ENCODE results near the gene DDX10.

DNA sequence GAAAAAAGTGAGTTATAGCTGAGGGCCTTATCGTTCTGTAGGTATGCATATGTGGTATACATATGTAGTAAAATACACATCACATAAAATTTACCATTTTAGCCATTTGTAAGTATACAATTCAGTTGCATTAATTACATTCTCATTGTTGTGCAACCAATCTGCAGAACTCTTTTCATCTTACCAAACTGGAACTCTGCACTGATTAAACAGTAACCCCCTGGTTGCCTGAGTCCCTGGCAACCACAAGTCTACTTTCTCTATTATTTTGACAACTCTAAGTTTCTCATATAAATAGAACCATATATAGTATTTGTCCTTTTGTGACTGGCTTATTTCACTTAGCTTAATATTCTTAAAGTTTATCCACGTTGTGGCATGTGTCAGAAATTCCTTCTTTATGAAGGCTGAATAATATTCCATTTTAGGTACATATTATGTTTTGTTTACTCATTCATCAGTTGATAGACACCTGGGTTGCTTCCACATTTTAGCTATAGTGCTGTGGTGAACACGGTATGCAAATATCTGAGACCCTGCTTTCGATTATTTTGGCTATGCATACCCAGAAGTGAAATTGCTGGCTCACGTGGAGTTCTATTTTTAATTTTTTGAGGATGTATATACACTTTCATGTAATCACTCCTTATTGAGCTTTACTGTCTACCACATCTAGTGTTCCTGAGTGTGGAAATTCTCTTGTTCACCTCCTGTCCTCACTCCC, 1.6 kb upstream of the DDX10 start:
- TF ChIP-seq, protein P1, sequence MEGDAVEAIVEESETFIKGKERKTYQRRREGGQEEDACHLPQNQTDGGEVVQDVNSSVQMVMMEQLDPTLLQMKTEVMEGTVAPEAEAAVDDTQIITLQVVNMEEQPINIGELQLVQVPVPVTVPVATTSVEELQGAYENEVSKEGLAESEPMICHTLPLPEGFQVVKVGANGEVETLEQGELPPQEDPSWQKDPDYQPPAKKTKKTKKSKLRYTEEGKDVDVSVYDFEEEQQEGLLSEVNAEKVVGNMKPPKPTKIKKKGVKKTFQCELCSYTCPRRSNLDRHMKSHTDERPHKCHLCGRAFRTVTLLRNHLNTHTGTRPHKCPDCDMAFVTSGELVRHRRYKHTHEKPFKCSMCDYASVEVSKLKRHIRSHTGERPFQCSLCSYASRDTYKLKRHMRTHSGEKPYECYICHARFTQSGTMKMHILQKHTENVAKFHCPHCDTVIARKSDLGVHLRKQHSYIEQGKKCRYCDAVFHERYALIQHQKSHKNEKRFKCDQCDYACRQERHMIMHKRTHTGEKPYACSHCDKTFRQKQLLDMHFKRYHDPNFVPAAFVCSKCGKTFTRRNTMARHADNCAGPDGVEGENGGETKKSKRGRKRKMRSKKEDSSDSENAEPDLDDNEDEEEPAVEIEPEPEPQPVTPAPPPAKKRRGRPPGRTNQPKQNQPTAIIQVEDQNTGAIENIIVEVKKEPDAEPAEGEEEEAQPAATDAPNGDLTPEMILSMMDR (optimal IDR thresholded peaks at IDR 0.05 in 1 of 3, IDR thresholded peaks at IDR 0.05 in 1 of 3, conservative IDR thresholded peaks at IDR 0.05 in 1 of 3; ENCODE audit: extremely low read depth in 1 of 3, insufficient read depth in 2 of 3, low read length in 3 of 3): no peak
- TF ChIP-seq EZH2 (IDR thresholded peaks at IDR 0.05; ENCODE audit: low read length): no peak
